GM23248 (cell line): Measurements from ENCODE around the gene UBE2N.

Experiments used
- EZH2 ChIP-seq: fragments of 200-600 bp; sonication (generic); IDR thresholded peaks from 2 replicates; pipeline ENCODE4 v1.6.1; 2018; ENCODE audit warnings: antibody characterized with exemption, mild to moderate bottlenecking; ENCODE audit not compliant: insufficient read depth, poor library complexity, severe bottlenecking
- EZH2phosphoT487 ChIP-seq: fragments of 200-600 bp; sonication (generic); IDR thresholded peaks from 2 replicates; pipeline ENCODE4 v1.6.1; 2018; ENCODE audit warnings: antibody characterized with exemption, moderate library complexity, mild to moderate bottlenecking, low read depth; ENCODE audit not compliant: insufficient read depth

DNA sequence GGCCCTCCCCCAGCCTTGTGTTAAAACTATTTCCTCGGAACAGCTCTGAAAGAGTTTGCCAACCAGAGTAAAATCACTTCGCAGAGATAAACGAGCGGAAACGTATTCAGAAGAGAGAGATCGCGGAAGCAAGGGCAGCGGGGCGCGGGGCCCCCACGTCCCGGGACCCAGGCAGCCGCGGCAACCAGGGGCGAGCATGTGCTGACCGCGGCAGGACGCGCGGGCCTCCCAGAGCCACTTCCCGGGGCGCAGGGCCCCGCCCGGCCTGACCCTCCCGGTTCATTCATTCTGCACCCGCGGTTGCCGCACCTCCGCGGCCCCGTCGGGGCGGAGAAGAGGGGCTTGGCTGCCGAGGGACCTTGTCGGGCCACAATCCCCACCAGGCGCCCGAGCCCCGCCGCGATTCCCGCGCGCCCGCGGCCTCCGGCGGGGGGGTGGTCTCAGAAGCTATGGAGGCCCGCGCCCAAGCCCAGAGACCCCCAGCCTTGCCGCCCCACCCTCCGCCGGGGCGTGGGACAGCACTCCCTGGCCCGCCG lies 598 bp downstream of the UBE2N start:
- TF ChIP-seq EZH2phosphoT487: no peak
- TF ChIP-seq EZH2: no peak
